ENCODE results near the gene PRPF40B. TPM values are rescaled to one million over a fixed set of nuclear protein-coding genes. Genes with fewer than 3 reads are reported as not detected.

The PRPF40B gene
- total RNA-seq (10 to 100 TPM; 11.2 to 19.9 (median 13.2) TPM), polyA plus RNA-seq (10 to 100 TPM; 44.9 to 58.3 TPM)

DNA sequence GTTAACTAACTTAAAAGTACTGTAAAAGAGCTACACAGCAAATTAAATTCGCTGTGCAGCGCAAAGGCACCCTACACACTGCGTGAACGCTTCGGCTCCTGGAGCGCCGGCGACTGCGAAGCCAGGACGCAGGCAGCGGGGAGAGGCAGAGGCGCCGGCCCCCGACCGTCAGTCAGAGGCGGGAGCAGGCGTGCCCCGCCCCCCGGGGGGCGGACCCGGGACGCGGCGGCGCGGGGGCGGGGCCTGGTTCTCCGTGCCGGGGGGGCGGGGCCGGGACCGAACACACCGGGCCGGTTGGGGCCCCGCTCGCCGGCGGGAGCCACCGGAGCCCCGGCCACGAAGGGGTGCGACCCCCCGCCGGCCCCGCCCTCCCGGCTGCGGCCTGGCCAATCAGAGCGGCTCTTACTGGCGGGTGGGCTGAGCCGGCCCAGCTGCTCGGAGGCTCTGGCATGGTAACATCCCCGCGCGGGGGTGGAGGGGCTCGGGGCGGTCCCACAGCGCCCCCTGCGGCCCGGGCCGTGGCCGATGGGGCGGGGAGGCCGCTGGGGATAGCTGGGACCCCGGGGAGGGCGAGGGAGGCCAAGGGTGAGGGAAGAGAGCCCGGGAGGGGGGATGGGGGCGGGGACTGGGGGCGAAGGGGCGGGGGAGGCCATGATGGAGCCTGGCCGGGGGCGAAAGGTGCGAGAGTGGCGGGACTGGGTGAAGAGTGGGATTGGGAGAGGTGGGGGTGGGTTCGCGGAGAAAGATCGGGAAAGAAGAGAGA is at the start of gene PRPF40B:
PRPF40B (plus strand) TSS at position 420 of the 763 bp plus-strand sequence; CDS start at position 450, 30 bp downstream.
- Histone ChIP-seq H3K27ac (peak within 1 kb of the TSS; percentile 62 to 86 (median 81)), H3K36me3 (no peaks in the 10 kb centered on the region), H3K9me3 (no peaks in the 10 kb centered on the region), H3K27me3 (no peaks in the 10 kb centered on the region), H3K4me3 (peak within 1 kb of the TSS; percentile 35 to 60 (median 46)), H3K4me1 (peaks cover 0 to 8% (median 4%) of the 10 kb centered on the region in 3 donors)
- TF ChIP-seq, protein P1, sequence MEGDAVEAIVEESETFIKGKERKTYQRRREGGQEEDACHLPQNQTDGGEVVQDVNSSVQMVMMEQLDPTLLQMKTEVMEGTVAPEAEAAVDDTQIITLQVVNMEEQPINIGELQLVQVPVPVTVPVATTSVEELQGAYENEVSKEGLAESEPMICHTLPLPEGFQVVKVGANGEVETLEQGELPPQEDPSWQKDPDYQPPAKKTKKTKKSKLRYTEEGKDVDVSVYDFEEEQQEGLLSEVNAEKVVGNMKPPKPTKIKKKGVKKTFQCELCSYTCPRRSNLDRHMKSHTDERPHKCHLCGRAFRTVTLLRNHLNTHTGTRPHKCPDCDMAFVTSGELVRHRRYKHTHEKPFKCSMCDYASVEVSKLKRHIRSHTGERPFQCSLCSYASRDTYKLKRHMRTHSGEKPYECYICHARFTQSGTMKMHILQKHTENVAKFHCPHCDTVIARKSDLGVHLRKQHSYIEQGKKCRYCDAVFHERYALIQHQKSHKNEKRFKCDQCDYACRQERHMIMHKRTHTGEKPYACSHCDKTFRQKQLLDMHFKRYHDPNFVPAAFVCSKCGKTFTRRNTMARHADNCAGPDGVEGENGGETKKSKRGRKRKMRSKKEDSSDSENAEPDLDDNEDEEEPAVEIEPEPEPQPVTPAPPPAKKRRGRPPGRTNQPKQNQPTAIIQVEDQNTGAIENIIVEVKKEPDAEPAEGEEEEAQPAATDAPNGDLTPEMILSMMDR (IDR thresholded peaks at IDR 0.05), result peak in 3 of 4 donors; percentile 14 to 41 (median 16)
- WGBS, 2 donors, result 0 to 1% methylated on average over 45 to 76 of the region's 76 CpGs
- FAIRE-seq (no peak), ATAC-seq (peak; percentile 86 to 93 (median 90)), DNase-seq (peak; percentile 85 to 95 (median 90))
- intact Hi-C loops (cut with DNase I), result no loop called here

DNA sequence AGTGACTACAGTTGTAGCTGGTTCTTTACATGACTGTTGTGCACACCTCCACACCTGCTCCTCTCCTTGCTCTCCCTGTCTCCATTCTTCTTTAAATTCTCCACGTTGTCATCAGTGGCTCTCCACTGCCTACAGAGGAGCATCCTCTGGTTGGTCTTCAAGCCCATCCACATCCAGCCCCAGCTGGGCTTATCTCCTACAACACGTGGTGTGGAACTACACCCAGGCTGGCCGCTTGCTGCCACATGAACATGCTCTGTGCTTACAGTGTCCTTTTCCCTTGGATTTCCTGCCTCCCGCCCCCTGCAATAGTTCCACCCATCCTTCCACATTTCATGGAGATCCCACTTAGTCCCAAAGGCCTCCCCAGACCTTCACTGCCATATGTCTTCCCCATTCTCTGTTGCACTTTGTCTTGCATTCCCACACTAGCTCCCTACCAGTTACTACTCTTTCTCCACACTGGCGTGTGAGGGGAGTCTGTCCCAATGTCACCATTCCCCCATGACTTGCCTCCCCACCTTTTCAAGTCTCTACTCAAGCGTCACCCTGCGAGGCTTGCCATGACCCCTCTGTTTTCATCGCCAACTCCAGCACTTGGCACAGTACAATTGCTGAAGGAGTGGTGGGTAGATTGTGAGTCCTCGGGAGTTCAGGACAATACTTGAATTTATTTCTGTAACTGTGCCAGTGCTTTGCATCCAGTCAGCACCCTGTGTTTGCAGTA is 45.6 kb upstream of the PRPF40B start:
- Histone ChIP-seq H3K9me3 (no peaks in the 10 kb centered on the region), H3K27me3 (no peaks in the 10 kb centered on the region), H3K4me3 (no peak overlapping the region), H3K27ac (no peak overlapping the region), H3K36me3 (peaks cover 0 to 3% (median 0%) of the 10 kb centered on the region in 3 donors), H3K4me1 (peaks cover 0 to 4% (median 1%) of the 10 kb centered on the region in 3 donors)
- FAIRE-seq (no peak), ATAC-seq (no peak), DNase-seq (no peak)
- intact Hi-C loops (cut with DNase I), result loop anchor here in 2 of 3 donors (10.0 kb wide), 2 partner anchors 213 to 223 kb away; partner anchors contain the start of gene SPATS2 (in 1 of the 2)
- 73 to 76% methylated on average over 9 of the region's 9 CpGs for WGBS, 2 donors
- TF ChIP-seq, protein P1 (IDR thresholded peaks at IDR 0.05), result no peak

DNA sequence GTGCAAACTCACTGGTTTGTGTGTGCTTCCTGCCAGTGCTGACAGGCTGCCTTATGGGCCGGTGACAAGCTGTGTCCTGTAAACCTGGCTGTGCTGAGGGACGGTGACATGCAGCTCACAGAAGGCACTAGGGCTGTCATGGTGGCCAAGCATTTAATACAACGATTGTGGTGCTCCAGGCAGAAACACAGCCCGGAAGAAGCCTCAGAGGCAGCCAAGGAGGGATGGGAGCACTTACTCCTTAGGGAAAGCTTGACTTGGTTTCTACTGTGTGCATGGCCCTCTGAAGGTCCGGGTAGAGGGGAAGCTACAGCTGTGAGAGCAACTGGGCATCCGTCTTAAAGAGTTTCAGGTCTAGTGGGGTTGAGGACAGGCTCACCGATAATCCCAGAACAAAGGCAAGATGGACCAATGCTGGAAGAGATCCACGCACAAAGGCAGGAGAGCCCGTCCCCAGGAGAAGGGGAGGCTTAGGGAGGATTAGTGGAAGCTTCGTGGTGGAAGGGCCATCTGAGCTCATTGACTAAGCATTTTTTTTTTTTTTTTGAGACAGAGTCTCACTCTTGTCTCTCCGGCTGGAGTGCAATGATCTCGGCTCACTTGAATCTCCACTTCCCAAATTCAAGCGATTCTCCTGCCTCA is 44.8 kb upstream of the PRPF40B start:
- 80 to 83% methylated on average over 13 of the region's 13 CpGs for WGBS, 2 donors
- no peak overlapping the region for H3K27ac ChIP-seq
- peaks cover 0 to 4% (median 4%) of the 10 kb centered on the region in 3 donors for H3K4me1 ChIP-seq
- no peaks in the 10 kb centered on the region for H3K27me3 ChIP-seq
- H3K9me3 ChIP-seq, result no peaks in the 10 kb centered on the region
- intact Hi-C loops (cut with DNase I), result loop anchor here in 2 of 3 donors (10.0 kb wide), 2 partner anchors 214 to 224 kb away; partner anchors contain the start of gene SPATS2 (in 1 of the 2)
- no peak for FAIRE-seq
- no peak for DNase-seq
- peaks cover 0 to 3% (median 0%) of the 10 kb centered on the region in 3 donors for H3K36me3 ChIP-seq
- TF ChIP-seq, protein P1 (IDR thresholded peaks at IDR 0.05), result no peak
- no peak for ATAC-seq
- no peak overlapping the region for H3K4me3 ChIP-seq

DNA sequence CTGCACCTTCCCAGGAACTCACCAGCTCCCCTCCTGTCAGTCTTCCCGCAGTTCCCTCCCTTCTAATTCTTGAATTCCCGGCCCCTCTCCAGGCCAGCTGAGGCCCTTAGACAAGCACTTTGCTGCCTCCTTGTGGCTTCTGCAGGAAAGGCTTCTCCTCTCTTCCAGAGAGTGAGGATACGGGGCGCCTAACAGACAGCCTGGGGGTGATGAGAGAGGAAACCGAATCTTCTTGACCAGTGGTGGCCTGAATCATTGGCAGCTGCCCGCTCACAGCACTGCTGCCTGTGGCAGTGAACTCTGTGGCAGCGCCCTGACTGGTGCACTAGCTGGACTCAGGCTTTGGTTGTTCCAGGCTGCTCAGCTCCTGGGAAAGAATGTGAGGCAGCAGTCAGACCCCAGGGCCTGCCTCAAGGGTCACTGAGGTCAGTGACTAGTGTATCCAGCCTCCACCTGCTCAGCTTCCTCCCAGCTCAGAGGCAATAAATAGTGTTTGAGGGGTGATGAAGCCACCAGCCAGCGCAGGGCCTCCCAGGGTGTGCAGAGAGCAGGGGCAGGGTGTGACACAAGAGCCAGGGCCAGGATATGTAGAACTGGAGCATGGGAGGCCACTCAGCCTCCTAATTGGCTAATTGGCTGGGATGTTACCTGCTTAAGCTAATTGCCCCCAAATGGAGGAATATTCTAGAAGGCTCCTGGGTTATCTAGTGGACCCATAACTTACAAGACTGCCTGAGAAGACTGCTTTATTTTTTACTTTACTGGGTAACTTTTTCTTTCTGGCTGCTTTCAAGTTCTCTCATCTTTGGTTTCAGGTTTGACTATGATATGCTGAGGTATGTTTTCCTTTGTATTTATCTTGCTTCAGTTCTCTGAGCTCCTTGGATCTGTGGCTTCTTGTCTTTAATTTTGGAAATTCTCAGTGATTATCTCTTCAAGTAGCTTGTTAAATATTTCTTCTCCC is 42.5 kb upstream of the PRPF40B start:
- FAIRE-seq (no peak), DNase-seq (peak; percentile 72 to 83 (median 78)), ATAC-seq (peak; percentile 90 to 99 (median 94))
- Histone ChIP-seq H3K4me1 (peaks cover 0 to 4% (median 4%) of the 10 kb centered on the region in 3 donors), H3K27ac (no peak overlapping the region), H3K4me3 (no peak overlapping the region), H3K27me3 (no peaks in the 10 kb centered on the region), H3K9me3 (no peaks in the 10 kb centered on the region), H3K36me3 (no peaks in the 10 kb centered on the region)
- 21 to 28% methylated on average over 8 of the region's 8 CpGs for WGBS, 2 donors
- TF ChIP-seq, protein P1 (IDR thresholded peaks at IDR 0.05), result peak; percentile 67 to 74 (median 71)
- intact Hi-C loops (cut with DNase I), result no loop called here
